Stimulated activated CD4-positive, alpha-beta T cell treated with anti-CD3 and anti-CD28 coated beads, Interleukin-4, amount 100 ng/mL, for 48 hours (primary cell): Measurements from ENCODE around the gene ACSS1.

Source experiments
- DNase-seq, 2 donors: peaks; one replicate each; pipeline ENCODE4 v3.0.0-alpha.2; 2020; ENCODE audit warnings: low read depth in 2 of 2

Gene ACSS1

GRCh38 chr20:25058051-25058846 lies at the start of gene ACSS1:
TSS of gene ACSS1 (minus strand) at chr20:25058139. CDS start at chr20:25058102, 37 bp downstream.
- DNase-seq = peak; percentile 48 to 54

GRCh38 chr20:25103526-25103925 lies 45.6 kb upstream of the ACSS1 start:
- DNase-seq = no peak

- no peak for DNase-seq
These were observed 43.0 kb upstream of the ACSS1 start for GRCh38 chr20:25100914-25101313.

- no peak for DNase-seq
These were observed 41.7 kb upstream of the ACSS1 start for GRCh38 chr20:25099601-25100140.

- no peak for DNase-seq
These were observed 39.6 kb upstream of the ACSS1 start for GRCh38 chr20:25097498-25097897.

GRCh38 chr20:25090492-25091429 lies 32.8 kb upstream of the ACSS1 start:
- DNase-seq = peak in 1 of 2 donors; percentile 36

GRCh38 chr20:25089662-25090061 lies 31.7 kb upstream of the ACSS1 start:
- no peak for DNase-seq

- DNase-seq = no peak
These were observed 31.2 kb upstream of the ACSS1 start for GRCh38 chr20:25089096-25089495.

- DNase-seq = no peak
These were observed 30.3 kb upstream of the ACSS1 start for GRCh38 chr20:25088267-25088666.

- no peak for DNase-seq
These were observed 29.4 kb upstream of the ACSS1 start for GRCh38 chr20:25087186-25087929.

- no peak for DNase-seq
These were observed 28.0 kb upstream of the ACSS1 start for GRCh38 chr20:25085756-25086495.

GRCh38 chr20:25084626-25085187 lies 26.8 kb upstream of the ACSS1 start:
- no peak for DNase-seq

- DNase-seq = peak in 1 of 2 donors; percentile 36
These were observed 26.1 kb upstream of the ACSS1 start for GRCh38 chr20:25083773-25084625.

GRCh38 chr20:25083141-25083772 lies 25.3 kb upstream of the ACSS1 start:
- DNase-seq = no peak

GRCh38 chr20:25082498-25082873 lies 24.5 kb upstream of the ACSS1 start:
- DNase-seq = no peak

- no peak for DNase-seq
These were observed 24.0 kb upstream of the ACSS1 start, which contains the start of gene VSX1 for GRCh38 chr20:25081730-25082497. TSS of gene VSX1 (minus strand) at chr20:25082141. CDS start at chr20:25082096, 45 bp downstream.

- DNase-seq = no peak
These were observed 23.3 kb upstream of the ACSS1 start for GRCh38 chr20:25081065-25081729.

GRCh38 chr20:25079171-25079570 lies 21.2 kb upstream of the ACSS1 start:
- DNase-seq = no peak
